ENCODE data around the gene SORCS2. TPM values are rescaled to one million over a fixed set of nuclear protein-coding genes. Genes with fewer than 3 reads are reported as not detected.

SORCS2 gene
- total and polyA plus RNA-seq, 2 of the 8 experiments (the other 6 are each of a cell fraction or from before 2014, with no cell fraction given) = 0.36 to 1.8 TPM

DNA sequence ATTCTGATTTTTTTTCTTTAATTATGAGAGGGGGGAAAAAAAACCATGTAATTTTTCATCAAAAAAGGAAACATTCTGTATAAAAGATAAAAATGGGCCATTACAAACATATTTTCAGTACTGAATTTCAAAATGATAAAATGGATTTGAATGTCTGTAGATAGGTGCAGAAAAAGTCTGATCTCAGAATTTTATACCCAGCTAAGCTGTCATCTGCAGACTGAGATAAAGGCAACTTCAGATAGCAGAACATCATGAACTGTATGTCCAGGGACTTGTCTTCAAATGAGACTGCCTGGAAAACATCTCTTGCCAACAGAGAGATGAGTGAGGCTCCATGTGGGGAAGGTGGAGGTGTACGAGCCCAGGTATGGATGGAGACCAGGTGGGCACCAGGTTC is 360.9 kb downstream of the SORCS2 start (continued):
- TF ChIP-seq RAD21 (IDR thresholded peaks at IDR 0.05 in 1 of 2, conservative IDR thresholded peaks at IDR 0.05 in 1 of 2; ENCODE audit: low read depth in 2 of 2, low read length in 2 of 2) = no peak
